Measurements from ENCODE around the gene RTKN.

RTKN gene

DNA sequence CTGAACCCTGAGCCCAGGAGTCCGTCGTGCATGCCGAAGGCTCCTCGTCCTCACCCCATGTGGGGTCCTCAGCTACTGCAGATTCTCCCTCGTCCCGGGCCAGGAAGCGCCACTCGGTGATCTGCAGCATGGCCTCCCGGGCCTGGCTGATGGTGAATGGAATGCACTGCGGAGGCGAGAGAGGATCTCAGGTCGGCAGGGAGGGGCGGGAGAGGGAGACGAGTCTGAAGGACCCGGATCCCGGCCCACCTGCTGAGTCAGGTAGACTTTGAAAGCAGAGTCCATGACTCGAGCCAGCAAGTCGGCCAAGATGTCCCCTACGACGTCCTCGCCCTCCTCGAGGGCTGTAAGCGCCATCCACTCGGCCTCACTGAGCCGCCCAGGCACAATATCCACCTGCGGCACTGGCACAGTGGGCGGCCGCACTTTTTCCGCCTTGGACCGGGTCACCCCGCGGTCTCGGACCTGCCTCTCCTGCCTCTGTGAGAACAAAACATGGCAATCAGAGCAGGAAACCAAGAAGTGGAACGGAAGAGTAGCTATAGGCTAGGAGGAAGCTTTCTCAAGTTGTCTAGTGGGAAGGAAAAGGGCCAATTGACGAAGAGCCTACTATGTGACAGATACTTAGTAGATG is 25.9 kb downstream of the RTKN start:
- Histone ChIP-seq H3K36me3 (ENCODE audit: low read length) (no peaks in the 10 kb centered on the region), H4K20me1 (ENCODE audit: low read depth, low read length) (no peaks in the 10 kb centered on the region), H3K4me2 (ENCODE audit: low read depth, low read length, poor library complexity, severe bottlenecking) (no peak overlapping the region), H3K4me3 (ENCODE audit: insufficient read depth, low read length, poor library complexity, severe bottlenecking) (no peak overlapping the region), H3K27ac (ENCODE audit: low read depth, low read length) (no peak overlapping the region), H3K9me3 (ENCODE audit: insufficient read depth, low read length) (no peaks in the 10 kb centered on the region), H2AFZ (ENCODE audit: low read depth, low read length, severe bottlenecking) (no peak overlapping the region), H3K9me2 (replicated peaks; ENCODE audit: insufficient read depth, low read length) (no peaks in the 10 kb centered on the region), H3F3A (ENCODE audit: insufficient read depth) (no peaks in the 10 kb centered on the region; the same call in 1 of the 2 replicates), H3K27me3 (ENCODE audit: low read length) (no peaks in the 10 kb centered on the region), H3K9ac (ENCODE audit: low read length) (no peak overlapping the region), H3K79me2 (ENCODE audit: insufficient read depth, low read length) (no peaks in the 10 kb centered on the region)
- no peak for TF ChIP-seq EZH2phosphoT487 (conservative IDR thresholded peaks at IDR 0.05; ENCODE audit: low read length)
- TF ChIP-seq, protein P1, sequence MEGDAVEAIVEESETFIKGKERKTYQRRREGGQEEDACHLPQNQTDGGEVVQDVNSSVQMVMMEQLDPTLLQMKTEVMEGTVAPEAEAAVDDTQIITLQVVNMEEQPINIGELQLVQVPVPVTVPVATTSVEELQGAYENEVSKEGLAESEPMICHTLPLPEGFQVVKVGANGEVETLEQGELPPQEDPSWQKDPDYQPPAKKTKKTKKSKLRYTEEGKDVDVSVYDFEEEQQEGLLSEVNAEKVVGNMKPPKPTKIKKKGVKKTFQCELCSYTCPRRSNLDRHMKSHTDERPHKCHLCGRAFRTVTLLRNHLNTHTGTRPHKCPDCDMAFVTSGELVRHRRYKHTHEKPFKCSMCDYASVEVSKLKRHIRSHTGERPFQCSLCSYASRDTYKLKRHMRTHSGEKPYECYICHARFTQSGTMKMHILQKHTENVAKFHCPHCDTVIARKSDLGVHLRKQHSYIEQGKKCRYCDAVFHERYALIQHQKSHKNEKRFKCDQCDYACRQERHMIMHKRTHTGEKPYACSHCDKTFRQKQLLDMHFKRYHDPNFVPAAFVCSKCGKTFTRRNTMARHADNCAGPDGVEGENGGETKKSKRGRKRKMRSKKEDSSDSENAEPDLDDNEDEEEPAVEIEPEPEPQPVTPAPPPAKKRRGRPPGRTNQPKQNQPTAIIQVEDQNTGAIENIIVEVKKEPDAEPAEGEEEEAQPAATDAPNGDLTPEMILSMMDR (IDR thresholded peaks at IDR 0.05; ENCODE audit: insufficient read depth, low read length, poor library complexity, severe bottlenecking), result no peak

DNA sequence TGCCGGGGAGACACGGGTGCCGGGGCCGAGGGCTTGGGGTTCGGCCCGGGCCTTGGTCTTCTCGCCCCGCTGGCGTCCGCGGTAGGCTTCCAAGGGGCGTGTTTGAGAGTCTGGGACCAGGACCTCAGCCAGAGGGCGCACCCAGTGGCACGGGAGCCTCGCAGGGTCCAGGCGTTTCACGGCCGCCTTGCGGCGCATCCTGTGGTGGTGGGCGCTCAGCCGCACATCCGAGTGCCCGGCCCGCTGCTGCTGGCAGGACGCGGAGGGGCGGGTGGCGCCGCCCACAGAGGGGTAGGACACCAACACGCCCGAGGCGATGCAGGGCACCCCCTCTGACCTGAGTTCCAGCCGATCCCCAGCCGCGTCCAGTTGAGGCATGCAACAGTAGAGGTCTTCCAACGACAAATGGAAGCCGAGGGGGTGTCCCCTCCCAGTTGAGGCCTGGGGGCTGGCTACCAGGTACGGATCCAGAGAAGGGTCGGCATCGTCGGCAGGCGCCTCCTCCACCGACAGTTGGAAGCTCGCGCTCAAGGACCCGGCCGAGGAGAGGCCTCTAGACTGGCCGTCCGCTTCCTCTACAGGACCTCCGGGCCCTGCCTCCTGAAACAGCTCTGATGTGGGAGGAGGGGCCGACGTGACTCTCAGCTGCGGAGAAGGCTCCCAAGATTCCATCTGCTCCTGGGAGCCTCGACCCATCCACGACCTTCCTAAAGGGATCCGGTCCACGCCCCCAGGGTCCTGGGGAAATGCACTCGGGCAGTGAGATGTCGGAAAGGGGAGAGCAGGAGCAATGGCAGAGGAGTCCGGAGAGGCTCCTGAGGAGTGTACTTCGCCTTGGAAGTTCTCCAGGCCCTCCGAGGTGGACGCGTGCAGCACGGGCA is 26.6 kb downstream of the RTKN start:
- Histone ChIP-seq H3K4me2 (ENCODE audit: low read depth, low read length, poor library complexity, severe bottlenecking) (no peak overlapping the region), H3K27ac (ENCODE audit: low read depth, low read length) (no peak overlapping the region), H3K36me3 (ENCODE audit: low read length) (no peaks in the 10 kb centered on the region), H3K9me2 (replicated peaks; ENCODE audit: insufficient read depth, low read length) (no peaks in the 10 kb centered on the region), H3K4me3 (ENCODE audit: insufficient read depth, low read length, poor library complexity, severe bottlenecking) (no peak overlapping the region), H3K27me3 (ENCODE audit: low read length) (no peaks in the 10 kb centered on the region), H3K79me2 (ENCODE audit: insufficient read depth, low read length) (no peaks in the 10 kb centered on the region), H2AFZ (ENCODE audit: low read depth, low read length, severe bottlenecking) (no peak overlapping the region), H4K20me1 (ENCODE audit: low read depth, low read length) (no peaks in the 10 kb centered on the region), H3K9ac (ENCODE audit: low read length) (no peak overlapping the region), H3F3A (ENCODE audit: insufficient read depth) (no peaks in the 10 kb centered on the region; the same call in 1 of the 2 replicates), H3K9me3 (ENCODE audit: insufficient read depth, low read length) (no peaks in the 10 kb centered on the region)
- TF ChIP-seq, protein P1 (IDR thresholded peaks at IDR 0.05; ENCODE audit: insufficient read depth, low read length, poor library complexity, severe bottlenecking), result no peak
- TF ChIP-seq EZH2phosphoT487 (conservative IDR thresholded peaks at IDR 0.05; ENCODE audit: low read length), result no peak

DNA sequence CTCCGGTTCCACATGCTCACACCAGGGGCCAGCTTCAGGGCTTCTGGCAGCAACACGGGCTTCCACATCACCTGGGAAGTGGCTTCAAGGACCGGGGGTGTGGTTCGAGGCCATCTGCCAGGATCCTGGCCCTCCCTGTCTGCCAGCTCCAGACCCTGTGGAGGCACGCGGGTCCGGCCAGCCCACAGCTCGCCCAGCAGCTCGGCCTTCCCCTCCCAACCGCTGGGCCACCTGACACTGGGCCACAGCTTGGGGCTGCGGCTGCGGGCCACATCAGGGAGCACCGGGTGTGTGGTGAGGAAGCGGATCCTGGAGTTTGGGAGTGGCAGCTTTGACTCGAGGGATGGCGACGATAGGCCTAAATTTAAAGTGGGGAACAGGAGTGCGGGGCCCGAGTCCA is 27.3 kb downstream of the RTKN start:
- TF ChIP-seq EZH2phosphoT487 (conservative IDR thresholded peaks at IDR 0.05; ENCODE audit: low read length), result no peak
- TF ChIP-seq, protein P1 (IDR thresholded peaks at IDR 0.05; ENCODE audit: insufficient read depth, low read length, poor library complexity, severe bottlenecking), result no peak
- no peak overlapping the region for H3K4me3 ChIP-seq (ENCODE audit: insufficient read depth, low read length, poor library complexity, severe bottlenecking)
- no peaks in the 10 kb centered on the region for H3K36me3 ChIP-seq (ENCODE audit: low read length)
- no peaks in the 10 kb centered on the region for H3K9me3 ChIP-seq (ENCODE audit: insufficient read depth, low read length)
- H3K27me3 ChIP-seq (ENCODE audit: low read length), result no peaks in the 10 kb centered on the region
- no peak overlapping the region for H3K9ac ChIP-seq (ENCODE audit: low read length)
- no peak overlapping the region for H2AFZ ChIP-seq (ENCODE audit: low read depth, low read length, severe bottlenecking)
- no peaks in the 10 kb centered on the region for H3K79me2 ChIP-seq (ENCODE audit: insufficient read depth, low read length)
- H4K20me1 ChIP-seq (ENCODE audit: low read depth, low read length), result no peaks in the 10 kb centered on the region
- no peaks in the 10 kb centered on the region for H3K9me2 ChIP-seq (replicated peaks; ENCODE audit: insufficient read depth, low read length)
- H3K27ac ChIP-seq (ENCODE audit: low read depth, low read length), result no peak overlapping the region
- no peaks in the 10 kb centered on the region; the same call in 1 of the 2 replicates for H3F3A ChIP-seq (ENCODE audit: insufficient read depth)
- H3K4me2 ChIP-seq (ENCODE audit: low read depth, low read length, poor library complexity, severe bottlenecking), result no peak overlapping the region

All from SU-DHL-6 (cell line).